PC-9 (cell line): ENCODE data around the gene POP5.

Source experiments
- EZH2 ChIP-seq: fragments of 200-600 bp; sonication (generic); IDR thresholded peaks from 2 replicates; pipeline ENCODE4 v1.8.0; 2017; ENCODE audit warnings: antibody characterized with exemption, low read depth
- TF ChIP-seq, protein P1 (sequence below): fragments of 200-600 bp; sonication (generic); conservative IDR thresholded peaks from 2 replicates; pipeline ENCODE4 v1.6.1; 2017; ENCODE audit warnings: mixed run types, antibody characterized with exemption, mild to moderate bottlenecking, moderate library complexity

DNA sequence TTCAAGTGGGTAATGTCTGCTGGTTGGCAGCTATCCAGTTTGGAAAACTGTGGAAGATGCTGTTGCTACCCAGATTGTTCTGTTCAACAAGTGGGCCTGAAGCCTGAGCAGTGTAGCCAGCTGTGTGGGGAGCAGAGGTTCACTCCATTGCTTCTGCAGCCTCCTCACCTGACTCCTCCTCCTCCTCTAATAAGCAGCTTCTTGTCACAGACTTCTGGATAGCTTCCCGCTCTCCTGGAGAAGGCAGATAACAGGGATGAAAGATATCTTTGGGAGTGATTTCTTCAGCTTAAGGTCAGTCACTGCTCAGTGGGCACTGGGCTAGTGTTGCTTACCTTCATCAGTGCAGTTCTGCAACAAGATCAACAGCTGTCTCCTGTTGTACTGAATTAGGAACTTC lies 2.0 kb downstream of the POP5 start:
- TF ChIP-seq EZH2: no peak
- TF ChIP-seq, protein P1, sequence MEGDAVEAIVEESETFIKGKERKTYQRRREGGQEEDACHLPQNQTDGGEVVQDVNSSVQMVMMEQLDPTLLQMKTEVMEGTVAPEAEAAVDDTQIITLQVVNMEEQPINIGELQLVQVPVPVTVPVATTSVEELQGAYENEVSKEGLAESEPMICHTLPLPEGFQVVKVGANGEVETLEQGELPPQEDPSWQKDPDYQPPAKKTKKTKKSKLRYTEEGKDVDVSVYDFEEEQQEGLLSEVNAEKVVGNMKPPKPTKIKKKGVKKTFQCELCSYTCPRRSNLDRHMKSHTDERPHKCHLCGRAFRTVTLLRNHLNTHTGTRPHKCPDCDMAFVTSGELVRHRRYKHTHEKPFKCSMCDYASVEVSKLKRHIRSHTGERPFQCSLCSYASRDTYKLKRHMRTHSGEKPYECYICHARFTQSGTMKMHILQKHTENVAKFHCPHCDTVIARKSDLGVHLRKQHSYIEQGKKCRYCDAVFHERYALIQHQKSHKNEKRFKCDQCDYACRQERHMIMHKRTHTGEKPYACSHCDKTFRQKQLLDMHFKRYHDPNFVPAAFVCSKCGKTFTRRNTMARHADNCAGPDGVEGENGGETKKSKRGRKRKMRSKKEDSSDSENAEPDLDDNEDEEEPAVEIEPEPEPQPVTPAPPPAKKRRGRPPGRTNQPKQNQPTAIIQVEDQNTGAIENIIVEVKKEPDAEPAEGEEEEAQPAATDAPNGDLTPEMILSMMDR: no peak
